ENCODE results near the gene NDUFS8. TPM values are rescaled to one million over a fixed set of nuclear protein-coding genes. Genes with fewer than 3 reads are reported as not detected.

The NDUFS8 gene
- total and polyA plus RNA-seq, 2 of the 13 experiments (the other 11 are each of a cell fraction or from before 2014, with no cell fraction given), result 96.7 to 158 TPM

- TF ChIP-seq IKZF5 (CRISPR knock-in tag; IDR thresholded peaks at IDR 0.05) (0 out of 2 replicates have a peak, but pooled peaks have one; percentile 54), U2AF2 (IDR thresholded peaks at IDR 0.05; ENCODE audit: low read depth, low read length) (no peak), ZNF350 (CRISPR knock-in tag; IDR thresholded peaks at IDR 0.05; ENCODE audit: borderline replicate concordance, low read depth) (peak; percentile 39), KLF11 (CRISPR knock-in tag; IDR thresholded peaks at IDR 0.05) (no peak), ZNF766 (CRISPR knock-in tag; IDR thresholded peaks at IDR 0.05; ENCODE audit: borderline replicate concordance) (peak; percentile 22; the same call in 1 of the 2 replicates), ATF4 (CRISPR knock-in tag; IDR thresholded peaks at IDR 0.05) (no peak), ZNF143 (CRISPR knock-in tag; IDR thresholded peaks at IDR 0.05) (no peak; the same call in 1 of the 2 replicates), HES4 (CRISPR knock-in tag; IDR thresholded peaks at IDR 0.05; ENCODE audit: borderline replicate concordance) (0 out of 2 replicates have a peak, but pooled peaks have one; percentile 64), USF2 (IDR thresholded peaks at IDR 0.05; ENCODE audit: low read depth, low read length) (no peak), USF2 (CRISPR knock-in tag; IDR thresholded peaks at IDR 0.05; ENCODE audit: borderline replicate concordance) (no peak), ZFAT (CRISPR knock-in tag; conservative IDR thresholded peaks at IDR 0.05) (no peak), ZNF468 (CRISPR knock-in tag; IDR thresholded peaks at IDR 0.05) (peak; percentile 87; the same call in 1 of the 2 replicates), JUN (CRISPR knock-in tag; IDR thresholded peaks at IDR 0.05) (no peak), SKI (IDR thresholded peaks at IDR 0.05; ENCODE audit: partially characterized antibody) (no peak), ZNF597 (CRISPR knock-in tag; IDR thresholded peaks at IDR 0.05) (no peak), ZBTB34 (CRISPR knock-in tag; IDR thresholded peaks at IDR 0.05) (no peak), SYNCRIP (IDR thresholded peaks at IDR 0.05; ENCODE audit: insufficient read depth, low read depth, low read length) (no peak), CHCHD3 (CRISPR knock-in tag; IDR thresholded peaks at IDR 0.05) (no peak), MIXL1 (CRISPR knock-in tag; IDR thresholded peaks at IDR 0.05) (no peak)
Measured at GRCh38 chr11:68010090-68011041, 20.1 kb upstream of the NDUFS8 start, which contains the start of gene ALDH3B1 (continued).
